ENCODE measurements around the gene KCMF1. TPM values are rescaled to one million over a fixed set of nuclear protein-coding genes. Genes with fewer than 3 reads are reported as not detected.

The KCMF1 gene
- total and polyA plus RNA-seq, 10 of the 15 experiments (the other 5 are each of a cell fraction or from before 2014, with no cell fraction given) = 8.4 to 124 (median 43.0) TPM

GRCh38 chr2:85008252-85008651, 37.3 kb downstream of the KCMF1 start:
- no peak for FAIRE-seq
- CTCF ChIA-PET = interaction anchor here (0.6 to 2.7 kb wide), 3 partner anchors 10 to 82 kb away, joined by 3 to 14 read pairs (median 3); no protein-coding TSS in a partner anchor
- peaks cover 4 to 5% of the 10 kb centered on the region in 2 experiments for H3K36me3 ChIP-seq (ENCODE audit: control insufficient read depth in 2 of 2, insufficient read depth in 2 of 2, low read length in 1 of 2)
- peaks cover 5% of the 10 kb centered on the region; the same call in 2 of the 3 replicates for H3K9me3 ChIP-seq (replicated peaks; ENCODE audit: control insufficient read depth, insufficient read depth, low read length)
- peaks cover 28% of the 10 kb centered on the region for H3K4me1 ChIP-seq (ENCODE audit: control insufficient read depth, insufficient read depth, low read length)
- RAD21 ChIA-PET (ENCODE audit: unreplicated experiment) = no interaction called here
- no peak overlapping the region for H3K9ac ChIP-seq (ENCODE audit: control insufficient read depth, insufficient read depth, low read length)
- intact Hi-C loops (cut with micrococcal nuclease; ENCODE audit: unreplicated experiment) (no loop called here), in situ Hi-C loops (cut with MboI) (no loop called here)
- H3K4me3 ChIP-seq = no peak overlapping the region
- no TSS peak for BruUV-seq (replicated peaks)
- no peak for ATAC-seq
- no peak overlapping the region for H3K4me2 ChIP-seq (ENCODE audit: control insufficient read depth, insufficient read depth)
- SMC1A ChIA-PET (ENCODE audit: uncharacterized antibody, unreplicated experiment) = no interaction called here
- H4K20me1 ChIP-seq (ENCODE audit: control insufficient read depth, insufficient read depth) = no peaks in the 10 kb centered on the region
- POLR2A ChIA-PET = no interaction called here
- WGBS (ENCODE audit: insufficient coverage, insufficient replicate concordance, low lambda C conversion rate, missing lambda C conversion rate) = 69% methylated on average over 2 of the region's 2 CpGs
- no peak overlapping the region for H3K27ac ChIP-seq (ENCODE audit: control insufficient read depth, insufficient read depth)
- H2AFZ ChIP-seq (ENCODE audit: control insufficient read depth, low read depth, low read length) = no peak overlapping the region
- no peaks in the 10 kb centered on the region for H3K27me3 ChIP-seq (replicated peaks in 1 of 2; ENCODE audit: control insufficient read depth in 2 of 2, insufficient read depth in 2 of 2, low read length in 1 of 2)
- peaks cover 85% of the 10 kb centered on the region for H3K79me2 ChIP-seq (ENCODE audit: control insufficient read depth, insufficient read depth, low read length)
- TF ChIP-seq BACH1 (IDR thresholded peaks at IDR 0.05; ENCODE audit: borderline replicate concordance) (no peak), ATF7 (IDR thresholded peaks at IDR 0.05; ENCODE audit: low read depth) (no peak), SMAD1 (IDR thresholded peaks at IDR 0.05; ENCODE audit: low read depth, partially characterized antibody) (no peak), RELB (IDR thresholded peaks at IDR 0.05; ENCODE audit: low read depth) (no peak), CREM (IDR thresholded peaks at IDR 0.05; ENCODE audit: low read depth) (no peak), SREBF2 (IDR thresholded peaks at IDR 0.05; ENCODE audit: low read length) (no peak), POLR2AphosphoS2 (IDR thresholded peaks at IDR 0.05; ENCODE audit: low read depth, low read length) (no peak), IRF4 (IDR thresholded peaks at IDR 0.05; ENCODE audit: low read depth, low read length) (no peak), TAF1 (IDR thresholded peaks at IDR 0.05; ENCODE audit: borderline replicate concordance, low read depth, low read length) (no peak), FOXM1 (IDR thresholded peaks at IDR 0.05; ENCODE audit: low read depth, low read length) (no peak), ZBTB4 (CRISPR knock-in tag; IDR thresholded peaks at IDR 0.05) (no peak), NR2C1 (IDR thresholded peaks at IDR 0.05) (no peak), IRF3 (IDR thresholded peaks at IDR 0.05) (no peak), ATF3 (IDR thresholded peaks at IDR 0.05; ENCODE audit: borderline replicate concordance, extremely low read depth, low read depth, low read length) (no peak), POLR2AphosphoS5 (IDR thresholded peaks at IDR 0.05; ENCODE audit: low read length) (no peak), NFXL1 (IDR thresholded peaks at IDR 0.05; ENCODE audit: borderline replicate concordance) (no peak), RBBP5 (conservative IDR thresholded peaks at IDR 0.05) (no peak), KAT2A (conservative IDR thresholded peaks at IDR 0.05; ENCODE audit: control insufficient read depth, low read depth, low read length) (no peak)
- no peak for DNase-seq (ENCODE audit: low read depth, low spot score)
